NCI-H524 treated with DMSO at 0.1 percent for 48 hours (cell line): ENCODE data around the gene ENTPD8.
"Not testable (repeated sequence)": the region's sequence is repeated elsewhere in the genome, so short reads cannot be mapped to it uniquely, and the experiment has no call there.

Experiments
- DNase-seq: peaks from one replicate; lab custom pipeline; 2025; lab: John Stamatoyannopoulos, UW

Gene ENTPD8

DNA sequence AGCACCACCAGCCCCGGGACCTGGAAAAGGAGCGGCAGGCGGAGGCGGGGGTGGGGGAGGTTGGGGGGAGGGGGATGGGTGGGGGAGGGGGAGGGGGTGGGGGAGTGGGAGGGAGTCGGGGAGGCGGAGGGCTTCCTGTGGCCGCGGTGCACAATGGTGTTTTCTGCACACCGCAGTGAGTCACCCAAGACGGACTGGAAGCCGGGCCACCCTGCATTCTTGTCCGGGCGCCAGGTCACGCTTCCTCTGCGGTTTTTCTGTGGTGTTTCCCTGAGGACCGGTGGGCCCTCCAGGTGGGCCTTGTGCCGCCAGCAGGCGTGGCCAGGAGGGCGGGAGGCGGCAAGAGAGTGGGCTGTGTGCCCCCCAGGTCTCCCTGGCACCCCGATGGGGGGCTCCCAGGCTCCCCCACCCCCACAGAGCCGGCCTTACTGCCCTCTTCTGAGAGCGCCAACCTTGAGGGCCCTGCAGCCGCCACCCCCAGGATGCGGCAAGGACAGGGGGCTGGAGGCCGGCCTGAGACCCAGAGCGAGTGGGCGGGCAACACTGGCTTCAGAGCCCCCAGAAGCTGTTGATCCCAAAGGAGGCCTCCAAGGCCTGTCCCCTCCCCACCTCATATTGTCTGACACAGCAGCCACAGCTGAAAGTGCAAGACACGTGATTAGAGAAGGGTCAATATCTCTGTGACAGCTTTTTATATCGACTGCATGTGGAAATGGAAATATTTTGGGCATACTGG is 29.3 kb downstream of the ENTPD8 start:
- no peak for DNase-seq

DNA sequence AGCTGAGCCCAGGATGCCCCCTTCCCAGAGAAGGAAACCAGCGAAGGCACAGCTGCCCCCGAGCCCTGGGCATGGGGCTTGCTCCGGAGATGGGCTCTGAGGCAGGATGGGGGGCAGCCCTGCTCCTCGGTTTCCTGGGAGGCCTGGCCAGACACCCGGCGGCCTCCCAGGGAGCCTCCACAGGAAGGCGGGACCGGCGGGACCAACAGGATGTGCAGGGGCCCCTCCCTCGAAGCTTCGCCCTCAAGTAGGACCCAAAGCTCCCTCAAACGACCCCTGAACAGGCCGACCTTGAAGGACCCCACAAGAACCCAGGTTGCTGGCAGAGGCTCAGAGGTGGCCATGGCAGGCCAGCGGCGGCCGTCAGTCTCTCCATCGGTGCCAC is 29.9 kb downstream of the ENTPD8 start:
- no peak for DNase-seq

DNA sequence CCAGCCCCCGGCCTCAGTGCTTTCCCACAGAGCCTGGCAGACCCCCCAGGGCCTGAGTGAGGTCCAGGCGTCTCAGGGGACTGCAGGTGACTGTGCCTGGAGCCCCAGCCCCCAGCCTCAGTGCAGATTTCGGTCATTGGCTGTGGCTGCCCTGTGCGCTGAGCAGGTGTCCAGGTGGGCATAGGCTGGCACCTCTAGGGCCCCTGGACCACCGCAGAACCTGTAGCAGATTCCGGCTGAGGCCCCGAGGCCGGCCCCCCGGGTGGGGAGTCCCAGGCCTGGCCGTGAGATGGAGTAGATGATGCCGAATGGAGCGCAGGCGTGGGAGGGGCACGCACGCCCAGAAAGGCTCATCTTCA is 30.3 kb downstream of the ENTPD8 start:
- DNase-seq = no peak

DNA sequence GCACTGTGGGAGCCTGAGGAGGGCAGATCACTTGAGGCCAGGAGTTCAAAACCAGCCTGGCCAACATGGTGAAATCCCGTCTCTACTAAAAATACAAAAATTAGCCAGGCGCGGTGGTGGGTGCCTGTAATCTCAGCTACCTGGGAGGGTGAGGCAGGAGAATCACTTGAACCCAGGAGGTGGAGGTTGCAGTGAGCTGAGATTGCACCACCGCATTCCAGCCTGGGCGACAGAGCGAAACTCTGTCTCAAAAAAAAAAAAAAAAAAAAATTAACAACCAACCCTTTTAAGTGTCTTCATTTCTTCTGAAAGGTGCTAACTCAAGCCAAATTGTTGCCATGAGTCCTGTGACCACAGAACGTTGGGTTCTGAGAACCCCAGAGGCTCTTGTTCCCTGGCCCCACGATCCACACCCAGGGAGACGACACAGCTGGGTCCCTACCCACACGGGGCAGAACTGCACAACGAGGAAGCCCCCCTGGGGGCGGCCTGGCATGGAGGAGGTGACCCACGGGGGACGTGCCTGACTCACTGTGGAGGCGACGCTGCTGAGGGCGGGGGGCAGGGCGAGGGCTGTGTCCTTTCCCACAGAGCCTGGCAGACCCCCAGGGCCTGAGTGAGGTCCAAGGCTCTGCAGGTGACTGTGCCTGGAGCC is 30.8 kb downstream of the ENTPD8 start:
- not testable (repeated sequence) for DNase-seq

DNA sequence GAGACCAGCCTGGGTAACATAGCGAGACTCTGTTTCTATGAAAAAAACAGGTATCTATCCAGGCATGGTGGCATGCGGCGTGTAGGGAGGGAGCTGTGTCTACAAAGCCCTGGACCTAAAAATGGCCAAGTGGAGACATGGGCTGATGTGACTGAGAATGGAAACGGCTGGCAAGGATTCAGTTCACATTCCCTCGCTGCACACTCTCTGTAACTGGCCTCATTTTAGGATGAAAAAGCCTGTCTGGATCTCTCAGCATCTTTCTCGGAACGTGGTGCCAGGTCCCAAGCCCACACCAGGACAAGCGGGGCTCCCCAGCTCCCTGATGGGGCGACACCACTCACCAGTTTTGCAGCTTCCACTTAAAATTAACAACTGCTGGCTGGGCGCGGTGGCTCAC is 31.6 kb downstream of the ENTPD8 start:
- no peak for DNase-seq

DNA sequence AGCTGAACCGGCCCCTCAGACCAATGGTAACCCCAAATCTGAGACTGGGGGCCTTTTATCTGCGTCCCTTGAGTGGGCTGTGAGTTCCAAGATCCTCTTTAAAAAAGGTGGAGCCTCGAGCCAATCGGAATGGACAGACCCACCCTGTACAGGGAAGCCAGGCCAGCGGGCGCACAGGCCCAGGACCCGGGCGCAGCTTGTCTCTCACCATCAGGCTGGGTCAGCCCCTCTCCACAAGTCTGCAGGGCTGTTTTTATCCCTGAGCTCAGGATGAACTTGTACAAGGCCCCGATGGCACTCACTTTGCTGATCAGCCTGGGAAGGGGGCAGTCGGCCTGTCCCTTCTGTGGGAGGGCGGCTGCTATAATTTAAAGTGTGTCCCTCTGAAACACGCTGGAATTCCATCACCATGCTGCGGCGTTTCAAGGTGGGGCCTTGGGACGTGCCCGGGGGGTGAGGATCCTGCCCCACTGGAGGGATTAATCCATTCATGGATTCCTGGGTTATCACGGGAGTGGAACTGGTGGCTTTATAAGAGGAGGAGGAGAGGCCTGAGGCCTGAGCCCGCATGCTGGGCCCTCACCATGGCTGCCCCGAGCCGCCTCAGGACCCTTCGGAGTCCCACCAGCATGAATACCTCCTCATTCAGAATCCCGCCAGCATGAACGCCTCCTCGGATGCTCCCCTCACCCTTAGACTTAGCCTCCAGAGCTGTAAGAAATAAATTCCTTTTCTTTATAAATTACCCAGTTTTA is 32.3 kb downstream of the ENTPD8 start:
- DNase-seq = no peak

DNA sequence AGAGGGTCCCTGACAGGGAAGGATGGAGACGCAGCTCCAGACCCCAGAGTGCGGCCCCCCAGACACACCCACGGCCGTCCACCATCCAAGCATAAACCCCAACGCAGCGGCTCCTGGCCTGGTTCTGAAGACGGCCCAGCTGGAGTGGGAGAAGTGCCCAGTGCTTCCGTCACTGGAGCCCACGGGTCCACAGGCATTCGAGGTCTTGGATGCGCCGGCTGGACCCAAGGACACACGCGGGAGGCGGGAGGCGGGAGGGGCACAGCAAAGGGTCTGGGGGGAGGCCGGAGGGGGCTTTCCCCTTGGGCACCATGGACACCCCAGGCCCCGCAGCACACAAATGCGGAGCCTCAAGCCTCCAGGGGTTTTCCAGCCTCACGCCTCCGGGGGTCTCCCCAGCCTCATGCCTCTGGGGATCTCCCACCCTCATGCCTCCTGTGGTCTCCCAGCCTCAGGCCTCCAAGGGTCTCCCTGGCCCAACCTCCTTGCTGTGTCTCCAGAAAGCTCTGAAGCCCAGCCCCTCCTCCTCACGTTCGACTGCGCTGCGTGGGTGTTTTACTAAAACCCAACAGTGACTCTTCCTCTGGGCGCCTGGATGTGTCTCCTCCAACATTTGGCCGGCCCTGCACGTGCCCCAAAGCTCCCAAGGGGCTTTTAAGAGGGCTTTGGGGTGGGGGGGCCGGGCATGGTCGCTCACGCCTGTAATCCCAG is 33.4 kb downstream of the ENTPD8 start:
- no peak for DNase-seq

DNA sequence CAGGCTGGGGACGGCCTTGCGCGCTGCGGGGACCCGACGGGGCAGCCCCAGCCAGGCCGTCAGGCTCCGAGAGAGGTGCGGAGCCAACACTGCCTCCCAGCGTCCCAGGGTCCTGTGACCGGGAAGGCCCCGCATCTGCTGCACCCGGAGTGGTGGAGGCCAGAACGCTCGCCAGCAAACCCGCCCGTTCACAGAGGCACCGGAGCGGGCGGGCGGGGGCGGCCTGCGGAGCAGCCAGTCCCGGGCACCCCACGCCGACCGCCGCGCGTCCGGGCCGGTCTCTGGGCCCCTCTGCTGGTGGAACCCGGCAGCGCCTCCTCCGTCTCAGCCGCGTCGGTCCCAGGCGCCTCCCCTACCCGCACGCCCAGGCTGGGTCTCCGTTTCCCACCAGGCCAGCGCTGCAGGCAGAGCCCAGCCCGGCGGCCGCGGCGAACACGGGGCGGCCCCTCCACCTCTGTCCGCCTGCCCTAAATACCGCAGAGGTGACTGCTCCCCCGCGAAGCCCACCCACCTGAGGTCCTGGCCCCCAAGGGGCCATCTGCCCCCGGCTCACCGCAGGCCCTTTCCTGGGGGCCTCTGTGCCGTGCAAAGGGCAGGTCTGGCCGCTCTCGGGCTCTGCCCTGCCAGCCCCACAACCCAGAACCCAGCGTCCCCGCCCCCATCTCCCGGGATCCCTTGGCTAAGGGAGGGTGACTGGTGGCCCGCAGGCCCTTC is 34.1 kb downstream of the ENTPD8 start:
- DNase-seq = no peak

DNA sequence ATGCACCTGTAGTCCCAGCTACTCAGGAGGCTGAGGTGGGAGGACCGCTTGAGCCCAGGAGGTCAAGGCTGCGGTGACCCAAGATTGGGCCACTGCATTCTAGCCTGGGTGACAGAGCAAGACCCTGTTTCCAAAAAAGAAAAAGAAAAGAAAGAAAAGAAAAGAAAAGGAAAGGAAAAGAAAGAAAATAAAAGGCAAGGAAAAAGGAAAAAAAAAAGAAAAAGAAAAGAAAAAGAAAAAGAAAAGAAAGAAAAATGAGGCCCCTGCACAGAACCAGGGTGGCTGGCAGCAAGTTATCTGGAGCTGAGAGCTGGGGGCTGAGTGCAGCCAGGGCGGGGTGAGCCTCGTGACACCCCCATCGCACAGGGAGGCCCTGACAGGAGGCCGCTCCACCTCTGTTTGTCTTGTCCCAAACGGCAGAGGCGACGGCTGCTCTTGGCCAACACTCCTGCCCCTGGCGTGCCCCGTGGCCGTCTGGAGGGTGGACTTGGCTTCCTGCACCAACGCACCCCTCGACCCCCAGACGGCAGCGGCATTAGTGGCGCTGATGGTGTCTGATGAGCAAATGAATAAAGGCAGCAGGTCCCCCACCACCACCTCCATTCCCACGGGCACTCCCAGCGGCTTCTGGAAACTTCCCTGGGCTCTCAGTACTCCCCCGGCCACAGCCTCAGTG is 34.9 kb downstream of the ENTPD8 start:
- no peak for DNase-seq

DNA sequence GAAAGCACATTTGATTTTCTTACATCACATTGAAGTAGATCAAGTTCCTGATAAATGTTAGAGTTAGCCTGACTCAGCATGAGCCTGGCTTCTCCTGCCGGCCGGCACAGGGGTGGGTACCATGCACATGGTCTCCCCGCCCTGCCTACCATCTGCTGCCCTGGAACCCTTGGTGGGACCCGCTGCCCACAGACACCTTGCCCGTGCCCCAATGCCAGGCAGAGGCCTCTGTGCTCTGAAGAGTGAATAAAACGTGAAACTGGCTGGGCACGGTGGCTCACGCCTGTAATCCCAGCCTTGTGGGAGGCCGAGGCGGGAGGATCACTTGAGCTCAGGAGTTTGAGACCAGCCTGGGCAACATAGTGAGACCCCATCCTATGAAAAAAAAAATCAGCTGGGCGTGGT is 35.5 kb downstream of the ENTPD8 start:
- DNase-seq = no peak

DNA sequence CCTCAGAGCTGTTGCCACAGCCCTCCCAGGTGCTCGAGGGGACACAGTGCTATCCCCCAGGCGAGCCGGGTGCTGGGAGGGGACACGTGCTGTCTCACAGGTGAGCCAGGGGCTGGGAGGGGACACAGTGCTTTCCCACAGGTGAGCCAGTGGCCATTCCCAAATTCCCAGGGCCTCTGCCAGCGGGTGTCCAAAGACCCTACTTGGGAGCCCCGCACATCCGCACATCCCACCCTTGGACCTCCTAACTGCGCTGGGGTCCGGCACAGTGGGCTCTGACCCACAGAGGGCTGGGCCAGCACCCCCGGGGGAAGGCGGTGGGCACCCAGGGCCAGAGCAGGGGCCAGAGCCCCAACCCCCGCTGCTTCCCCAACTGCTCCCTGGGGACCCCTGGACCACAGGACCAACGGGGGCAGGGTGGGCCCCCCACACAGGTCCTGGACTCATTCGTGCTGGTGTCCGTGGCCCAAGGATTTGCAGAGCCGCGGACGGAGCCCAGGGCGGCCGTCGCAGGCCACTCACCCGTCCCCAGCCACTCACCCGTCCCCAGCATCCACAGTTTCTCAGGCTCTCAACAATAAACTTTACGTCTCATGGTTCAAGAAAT is 36.1 kb downstream of the ENTPD8 start:
- no peak for DNase-seq

DNA sequence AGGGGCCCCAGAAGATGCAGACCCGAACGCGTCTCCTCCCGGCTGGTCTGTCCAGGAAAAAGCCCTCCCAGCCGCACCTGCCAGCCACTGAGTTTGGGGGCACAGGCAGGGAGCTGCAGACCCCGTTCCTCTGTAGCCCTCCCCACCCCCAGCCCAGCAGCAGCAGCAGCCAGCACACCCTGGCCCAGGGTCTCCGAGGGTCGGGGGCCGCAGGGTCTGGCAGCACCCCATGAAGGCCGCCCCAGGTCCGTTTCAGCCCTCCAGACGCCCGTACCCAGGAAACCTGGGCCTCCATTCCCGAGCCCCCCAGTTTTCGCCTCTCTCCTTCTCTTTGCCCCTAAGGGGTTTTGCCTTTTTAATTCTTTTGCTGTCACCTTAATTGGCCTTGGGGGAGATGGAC is 37.9 kb downstream of the ENTPD8 start:
- no peak for DNase-seq

DNA sequence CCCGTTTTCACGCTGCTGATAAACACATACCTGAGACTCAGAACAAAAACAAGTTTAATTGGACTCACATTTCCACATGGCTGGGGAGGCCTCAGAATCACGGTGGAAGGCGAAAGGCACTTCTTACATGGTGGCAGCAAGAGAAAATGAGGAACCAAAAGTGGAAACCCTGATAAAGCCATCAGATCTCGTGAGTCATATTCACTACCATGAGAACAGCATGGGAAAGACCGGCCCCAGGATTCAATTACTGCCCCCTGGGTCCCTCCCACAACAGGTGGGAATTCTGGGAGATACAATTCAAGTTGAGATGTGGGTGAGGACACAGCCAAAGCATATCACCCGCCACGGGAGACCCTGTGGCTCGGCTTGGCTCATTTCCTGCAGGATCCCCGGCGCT is 38.4 kb downstream of the ENTPD8 start:
- no peak for DNase-seq

DNA sequence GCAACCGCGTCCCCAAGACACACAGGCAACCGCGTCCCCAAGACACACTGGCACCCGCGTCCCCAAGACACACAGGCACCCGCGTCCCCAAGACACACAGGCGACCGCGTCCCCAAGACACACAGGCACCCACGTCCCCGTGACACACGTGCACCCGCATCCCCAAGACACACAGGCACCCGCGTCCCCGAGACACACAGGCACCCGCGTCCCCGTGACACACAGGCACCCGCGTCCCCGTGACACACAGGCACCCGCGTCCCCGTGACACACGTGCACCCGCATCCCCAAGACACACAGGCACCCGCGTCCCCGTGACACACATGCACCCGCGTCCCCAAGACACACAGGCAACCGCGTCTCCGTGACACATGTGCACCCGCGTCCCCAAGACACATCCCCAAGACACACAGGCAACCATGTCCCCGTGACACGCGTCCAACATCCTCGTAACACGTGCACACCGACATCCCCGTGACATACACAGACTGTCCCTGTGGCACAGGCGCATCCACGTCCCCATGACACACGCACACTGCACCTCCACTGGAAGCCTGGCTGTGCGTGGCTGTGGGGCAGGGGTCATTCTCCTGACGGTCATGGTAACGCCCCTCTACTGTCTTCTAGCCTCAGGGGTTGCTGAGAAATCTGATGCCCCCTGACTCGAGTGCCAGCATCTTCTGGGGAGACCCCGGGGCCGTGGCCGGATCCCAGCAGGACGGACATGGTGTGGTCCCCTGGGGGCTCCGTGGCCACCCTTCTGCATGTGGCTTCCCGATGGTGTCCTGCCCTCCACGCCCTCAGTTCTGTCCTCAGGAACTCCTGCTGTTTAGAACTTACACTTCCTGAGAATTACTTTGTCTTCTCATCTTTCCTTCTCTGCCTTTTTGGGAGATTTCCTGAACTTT is 42.3 kb downstream of the ENTPD8 start:
- no peak for DNase-seq

DNA sequence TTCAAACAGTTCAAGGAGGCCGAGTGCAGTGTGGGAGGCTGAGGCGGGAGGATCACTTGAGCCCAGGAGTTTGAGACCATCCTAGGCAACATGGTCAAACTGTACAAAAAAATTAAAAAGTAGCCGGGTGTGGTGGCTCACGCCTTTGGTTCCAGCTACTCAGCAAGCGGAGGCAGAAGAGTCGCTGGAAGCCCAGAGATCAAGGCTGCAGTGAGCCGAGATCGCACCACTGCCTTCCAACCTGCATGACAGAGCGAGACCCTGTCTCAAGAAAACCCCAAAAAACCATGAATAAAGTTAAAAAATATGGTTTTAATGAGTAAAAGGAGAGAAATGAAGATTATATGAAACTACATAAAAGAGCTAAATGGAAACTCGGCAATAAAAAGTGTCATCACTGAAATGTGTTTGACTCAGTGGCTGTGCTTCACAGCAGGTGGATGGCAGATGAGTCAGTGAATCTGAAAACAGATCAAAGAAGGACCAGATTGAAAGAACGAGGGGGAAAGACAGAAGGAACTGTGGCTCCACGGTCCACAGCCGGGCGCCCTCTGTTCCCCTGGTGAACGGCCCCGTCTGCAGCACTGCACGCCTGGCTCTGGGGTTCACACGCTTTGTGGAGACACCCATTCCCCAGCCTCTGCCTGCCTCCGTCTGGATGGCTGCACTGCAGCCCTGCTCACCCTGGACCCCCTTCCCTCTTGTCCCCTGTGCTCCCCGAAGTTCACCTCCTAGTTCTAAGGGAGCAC is 43.3 kb downstream of the ENTPD8 start:
- DNase-seq = no peak

DNA sequence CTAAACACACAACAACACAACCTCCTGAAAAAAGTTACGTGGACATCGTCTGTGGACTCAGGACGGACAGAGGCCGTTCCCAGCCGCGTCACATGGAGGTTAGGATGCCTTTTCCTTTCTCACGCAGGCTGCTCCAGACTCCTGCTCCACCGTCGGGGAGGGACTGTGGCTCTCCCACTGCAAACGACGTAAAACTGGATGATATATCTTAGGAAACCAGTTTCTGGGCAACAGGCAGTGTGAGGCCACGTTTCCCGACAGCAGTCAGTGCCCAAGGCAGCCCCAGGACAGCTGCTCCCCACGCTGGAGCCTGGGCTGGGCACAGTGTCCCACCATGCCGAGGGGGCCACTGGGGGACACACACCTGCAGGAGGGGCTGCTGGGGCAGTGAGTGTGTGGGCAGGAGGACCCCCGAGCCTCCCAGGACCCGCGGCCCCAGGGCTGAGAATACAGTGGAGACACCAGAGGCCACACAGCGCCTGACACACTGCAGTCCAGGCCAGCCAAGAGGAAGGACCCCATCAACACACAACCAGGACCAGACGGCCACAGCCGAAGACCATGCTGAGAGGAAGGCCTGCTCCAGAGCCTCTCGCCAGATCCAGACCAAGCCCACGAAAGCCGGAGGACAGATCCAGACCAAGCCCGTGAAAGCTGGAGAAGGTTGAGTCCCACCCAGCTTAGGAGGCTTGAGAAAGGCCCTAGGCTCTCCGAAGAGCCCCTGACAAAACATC is 44.4 kb downstream of the ENTPD8 start:
- no peak for DNase-seq

DNA sequence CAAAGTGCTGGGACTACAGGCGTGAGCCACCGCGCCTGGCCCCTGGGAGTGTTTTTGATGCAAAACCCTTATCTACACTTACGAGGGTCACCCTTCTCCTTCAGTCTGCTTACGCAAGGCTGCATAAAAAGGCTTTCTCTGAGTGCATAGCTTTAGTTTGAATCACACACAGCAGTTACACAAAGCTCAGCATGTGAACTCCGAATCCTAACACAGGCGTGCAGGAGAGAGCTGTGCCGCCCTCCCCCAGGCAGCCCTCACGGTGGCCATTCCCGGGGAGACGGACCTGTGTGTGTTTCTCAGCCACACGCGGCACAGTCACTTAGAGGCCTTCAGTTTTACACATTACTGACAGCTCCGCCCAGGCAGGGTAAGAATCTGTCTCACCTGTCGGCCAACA is 44.9 kb downstream of the ENTPD8 start:
- DNase-seq = no peak

DNA sequence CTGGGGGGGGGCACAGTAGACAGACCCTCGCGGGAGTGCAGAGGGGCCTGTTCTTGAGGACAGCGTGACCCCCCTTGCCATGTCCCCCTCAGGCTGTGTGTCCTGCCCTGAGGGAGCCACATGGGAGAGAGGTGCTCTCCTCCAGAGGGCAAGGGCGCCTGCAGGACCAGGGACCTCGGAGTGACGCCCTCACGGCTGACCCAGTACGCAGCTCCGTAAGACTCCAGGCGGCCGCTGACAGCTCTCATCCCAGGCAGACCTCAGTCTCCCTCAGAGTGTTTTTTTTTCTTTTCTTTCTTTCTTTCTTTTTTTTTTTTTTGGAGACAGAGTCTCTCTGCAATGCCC is 45.5 kb downstream of the ENTPD8 start:
- DNase-seq = no peak
